Panc1 (cell line): ENCODE measurements around the gene KRCC1. TPM values are rescaled to one million over a fixed set of nuclear protein-coding genes. Genes with fewer than 3 reads are reported as not detected.

ENCODE experiments used
- ATAC-seq: fragments of 200-7000 bp; cut with Tn5 transposase; 2 replicates; pipeline ENCODE4 v1.9.1; 2020; ENCODE audit warnings: mild to moderate bottlenecking, moderate library complexity
- BruUV-seq: library from RNA; stranded (reverse); fragments of 400-500 nt; replicated peaks from 2 replicates; lab custom pipeline; 2021; lab: Mats Ljungman, UMichigan
- CTCF ChIA-PET: fragments of 300-600 bp; sonication (Branson Sonifier 250); formaldehyde crosslinking; loops from one replicate; lab custom pipeline; 2022; ENCODE audit warnings: antibody characterized with exemption; lab: Charles Lee
- POLR2A ChIA-PET: fragments of 300-600 bp; sonication (Branson Sonifier 250); formaldehyde crosslinking; loops from one replicate; lab custom pipeline; 2022; ENCODE audit warnings: antibody characterized with exemption; lab: Charles Lee
- DNase-seq: peaks from one replicate; pipeline ENCODE4 v3.0.0-alpha.2; 2010; ENCODE audit warnings: low read depth, low spot score
- H3K27ac ChIP-seq: 2 replicates; pipeline ENCODE4 v1.5.1; 2011; ENCODE audit warnings: mild to moderate bottlenecking, low read length, inconsistent platforms
- H3K27me3 ChIP-seq: fragments of 200-500 bp; sonication (Bioruptor generic); 2 replicates; pipeline ENCODE4 v1.6.0; 2014; ENCODE audit warnings: low read length, inconsistent platforms; ENCODE audit not compliant: control insufficient read depth, insufficient read depth
- H3K36me3 ChIP-seq: fragments of 200-500 bp; sonication (Bioruptor generic); 2 replicates; pipeline ENCODE4 v1.5.1; 2014; ENCODE audit warnings: inconsistent platforms, mild to moderate bottlenecking, low read length, moderate library complexity; ENCODE audit not compliant: control insufficient read depth, insufficient read depth
- H3K4me1 ChIP-seq: 2 replicates; pipeline ENCODE4 v1.5.1; 2011; ENCODE audit warnings: inconsistent platforms, mild to moderate bottlenecking, low read length, moderate library complexity; ENCODE audit not compliant: control insufficient read depth, insufficient read depth
- H3K4me3 ChIP-seq, 2 experiments: 2 replicates each; pipeline ENCODE4 v1.5.1; 2011 to 2012; ENCODE audit warnings: low read depth in 2 of 2, low read length in 2 of 2, mild to moderate bottlenecking in 2 of 2, inconsistent platforms in 1 of 2, moderate library complexity in 1 of 2
- H3K9me3 ChIP-seq: fragments of 200-500 bp; sonication (Bioruptor generic); 2 replicates; pipeline ENCODE4 v1.5.1; 2014; ENCODE audit warnings: low read depth, mild to moderate bottlenecking, inconsistent platforms, low read length, moderate library complexity; ENCODE audit not compliant: control insufficient read depth, insufficient read depth
- CTCF ChIP-seq: fragments of 450-650 bp; IDR thresholded peaks from 2 replicates; pipeline ENCODE4 v1.5.1; 2017; ENCODE audit warnings: mild to moderate bottlenecking
- POLR2AphosphoS5 ChIP-seq: IDR thresholded peaks from 2 replicates; pipeline ENCODE4 v1.6.1; 2012; ENCODE audit warnings: mild to moderate bottlenecking, low read depth, low read length, moderate library complexity
- REST ChIP-seq, 2 experiments: IDR thresholded peaks; 2 replicates each; pipeline ENCODE4 v1.6.1; 2011 to 2012; ENCODE audit warnings: low read depth in 2 of 2, control low read depth in 1 of 2, low read length in 1 of 2, mild to moderate bottlenecking in 1 of 2, moderate library complexity in 1 of 2; ENCODE audit not compliant: insufficient read depth in 1 of 2
- SIN3A ChIP-seq: IDR thresholded peaks from 2 replicates; pipeline ENCODE4 v1.6.1; 2012; ENCODE audit warnings: low read depth, mild to moderate bottlenecking, low read length, moderate library complexity, borderline replicate concordance; ENCODE audit not compliant: insufficient read depth
- TCF7L2 ChIP-seq: IDR thresholded peaks from 2 replicates; pipeline ENCODE4 v1.6.1; 2011; ENCODE audit warnings: mild to moderate bottlenecking, low read depth, low read length, inconsistent platforms
- in situ Hi-C: cut with HindIII; loops from 2 replicates; pipeline ENCODE4 v1.10.0; 2016; ENCODE audit warnings: low sequenced_read_pairs, low pct_unique_long_range_greater_than_20kb
- intact Hi-C: fragments of 100-400 bp; cut with micrococcal nuclease; formaldehyde crosslinking; loops from one replicate; pipeline ENCODE4 v1.10.0; 2022; ENCODE audit not compliant: unreplicated experiment
- total RNA-seq: library from RNA; stranded (reverse); gene quantifications from one replicate; pipeline ENCODE4 v1.2.1, GENCODE V29; 2021; ENCODE audit not compliant: unreplicated experiment

Gene KRCC1
- total RNA-seq, 1 experiment from 2014 or later, result 7.6 TPM

- no peak for ATAC-seq
- Histone ChIP-seq H3K9me3 (no peaks in the 10 kb centered on the region), H3K4me3 (no peak overlapping the region), H3K4me1 (no peaks in the 10 kb centered on the region), H3K27ac (no peak overlapping the region), H3K36me3 (no peaks in the 10 kb centered on the region), H3K27me3 (no peaks in the 10 kb centered on the region)
- CTCF ChIA-PET, result no interaction called here
- TF ChIP-seq TCF7L2, result no peak
- TF ChIP-seq SIN3A, result no peak
- no peak for TF ChIP-seq POLR2AphosphoS5
- TF ChIP-seq REST (IDR thresholded peaks at IDR 0.05; ENCODE audit: insufficient read depth in 1 of 2, low read depth in 2 of 2, low read length in 1 of 2), result no peak
- no peak for TF ChIP-seq CTCF
- no peak for DNase-seq
- intact Hi-C loops, result no loop called here
- in situ Hi-C loops, result no loop called here
- POLR2A ChIA-PET, result no interaction called here
- BruUV-seq, result no TSS peak
Measured at GRCh38 chr2:88085099-88085498, 29.5 kb upstream of the KRCC1 start.

GRCh38 chr2:88082781-88083180 lies 27.2 kb upstream of the KRCC1 start:
- ATAC-seq (no peak), DNase-seq (no peak)
- intact Hi-C loops (no loop called here), in situ Hi-C loops (no loop called here)
- POLR2A ChIA-PET, result no interaction called here
- H3K27ac ChIP-seq, result no peak overlapping the region
- no TSS peak for BruUV-seq
- no peaks in the 10 kb centered on the region for H3K27me3 ChIP-seq
- TF ChIP-seq CTCF, result no peak
- TF ChIP-seq SIN3A, result no peak
- no peak for TF ChIP-seq POLR2AphosphoS5
- no peak for TF ChIP-seq TCF7L2
- no peak for TF ChIP-seq REST (IDR thresholded peaks at IDR 0.05; ENCODE audit: insufficient read depth in 1 of 2, low read depth in 2 of 2, low read length in 1 of 2)
- no peaks in the 10 kb centered on the region for H3K9me3 ChIP-seq
- H3K4me3 ChIP-seq, result no peak overlapping the region
- no peaks in the 10 kb centered on the region for H3K4me1 ChIP-seq
- CTCF ChIA-PET, result no interaction called here
- H3K36me3 ChIP-seq, result no peaks in the 10 kb centered on the region
